Ishikawa (cell line): Measurements from ENCODE around the gene P4HTM.

ENCODE experiments used
- CEBPB ChIP-seq: IDR thresholded peaks from 2 replicates; pipeline ENCODE4 v1.6.1; 2012
- CREB1 ChIP-seq: IDR thresholded peaks from 2 replicates; pipeline ENCODE4 v1.6.1; 2012; ENCODE audit warnings: low read depth
- EGR1 ChIP-seq: IDR thresholded peaks from 2 replicates; pipeline ENCODE4 v1.6.1; 2012
- EP300 ChIP-seq: IDR thresholded peaks from 2 replicates; pipeline ENCODE4 v1.6.1; 2012; ENCODE audit warnings: borderline replicate concordance
- FOXM1 ChIP-seq: IDR thresholded peaks from 2 replicates; pipeline ENCODE4 v1.6.1; 2012; ENCODE audit warnings: low read depth, borderline replicate concordance
- MAX ChIP-seq: IDR thresholded peaks from 2 replicates; pipeline ENCODE4 v1.6.1; 2012
- RAD21 ChIP-seq: IDR thresholded peaks from 2 replicates; pipeline ENCODE4 v1.6.1; 2012; ENCODE audit warnings: low read depth
- REST ChIP-seq: IDR thresholded peaks from 2 replicates; pipeline ENCODE4 v1.6.1; 2012; ENCODE audit warnings: low read depth, mild to moderate bottlenecking
- TAF1 ChIP-seq: IDR thresholded peaks from 2 replicates; pipeline ENCODE4 v1.6.1; 2012; ENCODE audit warnings: low read depth, mild to moderate bottlenecking
- USF1 ChIP-seq: IDR thresholded peaks from 2 replicates; pipeline ENCODE4 v1.6.1; 2012
- YY1 ChIP-seq: IDR thresholded peaks from 2 replicates; pipeline ENCODE4 v1.6.1; 2012; ENCODE audit warnings: low read depth

GRCh38 chr3:49001155-49001554 is 11.1 kb downstream of the P4HTM start:
- TF ChIP-seq EP300 (no peak), MAX (no peak), REST (no peak), EGR1 (no peak), YY1 (no peak), RAD21 (no peak), FOXM1 (no peak), CEBPB (no peak), CREB1 (no peak), USF1 (no peak), TAF1 (no peak)
